Measurements from ENCODE around the gene ECT2.

The ECT2 gene

DNA sequence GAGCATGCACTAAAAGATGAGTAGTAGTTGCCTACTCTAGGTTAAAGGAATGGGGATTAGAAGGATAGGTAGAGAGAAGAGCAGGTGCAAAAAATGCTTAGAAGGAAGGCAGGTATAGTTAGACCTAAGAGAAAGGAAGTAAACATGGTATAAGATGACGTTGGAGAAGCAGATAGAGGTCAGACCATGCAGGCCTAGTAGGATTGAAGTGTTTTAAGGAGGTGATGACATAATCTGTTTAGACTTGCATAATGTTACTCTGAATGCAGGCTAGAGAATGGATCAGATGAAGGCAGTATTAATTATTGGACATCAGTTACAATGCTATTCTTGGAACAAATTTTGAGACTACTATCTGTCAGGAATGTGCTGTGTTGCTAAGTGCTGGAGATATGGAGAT lies 11.1 kb upstream of the ECT2 start:
- Histone ChIP-seq H3K36me3 (ENCODE audit: control insufficient read depth in 1 of 2, insufficient read depth in 2 of 2, low read depth in 1 of 2, low read length in 2 of 2) (no peaks in the 10 kb centered on the region), H3K4ac (ENCODE audit: low read depth in 1 of 2, low read length in 2 of 2) (no peak overlapping the region), H3K9me3 (ENCODE audit: control insufficient read depth, low read length) (no peaks in the 10 kb centered on the region), H4K91ac (ENCODE audit: low read length) (no peak overlapping the region), H2BK12ac (ENCODE audit: low read length in 2 of 2) (no peak overlapping the region), H4K8ac (ENCODE audit: low read length) (no peak overlapping the region), H3K4me1 (ENCODE audit: control insufficient read depth, insufficient read depth, low read depth, low read length) (peaks cover 1% of the 10 kb centered on the region), H3K9ac (ENCODE audit: low read length) (no peak overlapping the region), H3K18ac (ENCODE audit: low read depth in 1 of 2, low read length in 2 of 2) (no peak overlapping the region), H3K79me1 (replicated peaks; ENCODE audit: low read length, poor library complexity, severe bottlenecking) (no peaks in the 10 kb centered on the region), H3K27me3 (ENCODE audit: control insufficient read depth in 1 of 2, insufficient read depth in 1 of 2, low read length in 2 of 2) (no peaks in the 10 kb centered on the region), H2BK15ac (ENCODE audit: low read depth, poor library complexity, severe bottlenecking) (no peak overlapping the region), H3K4me2 (ENCODE audit: low read length, poor library complexity, severe bottlenecking) (no peak overlapping the region), H3K14ac (ENCODE audit: low read length in 2 of 2) (no peak overlapping the region), H3K23ac (ENCODE audit: low read length in 2 of 2) (no peak overlapping the region), H2AK5ac (ENCODE audit: low read length, severe bottlenecking) (no peak overlapping the region), H2BK120ac (ENCODE audit: low read depth, low read length) (no peak overlapping the region), H3K4me3 (ENCODE audit: insufficient read depth in 1 of 2, low read depth in 1 of 2, low read length in 2 of 2) (no peak overlapping the region), H2AFZ (ENCODE audit: low read depth, low read length) (no peak overlapping the region), H2BK5ac (ENCODE audit: low read depth, low read length, poor library complexity, severe bottlenecking) (no peak overlapping the region), H3K27ac (ENCODE audit: low read length, poor library complexity, severe bottlenecking) (no peak overlapping the region)
- 66% methylated on average over 1 of the region's 1 CpG for WGBS
- DNase-seq = no peak

DNA sequence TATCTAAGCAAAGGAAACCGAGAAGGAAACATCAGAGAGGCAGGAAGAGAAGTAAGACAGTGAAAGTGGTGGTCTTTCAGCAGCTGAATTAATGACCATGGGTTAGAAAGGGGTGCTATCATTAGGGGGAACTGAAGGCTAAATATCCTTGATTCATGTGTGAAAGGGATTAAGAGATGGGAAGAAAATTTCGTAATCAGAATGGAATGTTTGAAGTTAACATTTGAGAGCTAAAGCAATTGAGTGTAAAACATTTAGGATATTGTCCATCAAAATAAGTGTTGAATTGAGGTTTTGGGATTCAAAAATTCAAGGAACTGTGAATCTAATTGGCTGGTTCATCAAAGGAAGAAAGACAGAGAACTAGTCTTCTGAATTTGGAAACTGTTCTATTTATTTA lies 4.1 kb upstream of the ECT2 start:
- Histone ChIP-seq H3K79me1 (replicated peaks; ENCODE audit: low read length, poor library complexity, severe bottlenecking) (no peaks in the 10 kb centered on the region), H3K36me3 (ENCODE audit: control insufficient read depth in 1 of 2, insufficient read depth in 2 of 2, low read depth in 1 of 2, low read length in 2 of 2) (no peaks in the 10 kb centered on the region), H4K8ac (ENCODE audit: low read length) (no peak overlapping the region), H2BK120ac (ENCODE audit: low read depth, low read length) (no peak overlapping the region), H2AFZ (ENCODE audit: low read depth, low read length) (no peak overlapping the region), H3K9ac (ENCODE audit: low read length) (peak overlapping the region; percentile 6), H3K27me3 (ENCODE audit: control insufficient read depth in 1 of 2, insufficient read depth in 1 of 2, low read length in 2 of 2) (no peaks in the 10 kb centered on the region), H2BK12ac (ENCODE audit: low read length in 2 of 2) (no peak overlapping the region), H3K18ac (ENCODE audit: low read depth in 1 of 2, low read length in 2 of 2) (no peak overlapping the region), H2BK15ac (ENCODE audit: low read depth, poor library complexity, severe bottlenecking) (no peak overlapping the region), H3K27ac (ENCODE audit: low read length, poor library complexity, severe bottlenecking) (peak overlapping the region; percentile 45), H3K23ac (ENCODE audit: low read length in 2 of 2) (no peak overlapping the region), H3K4ac (ENCODE audit: low read depth in 1 of 2, low read length in 2 of 2) (no peak overlapping the region), H3K9me3 (ENCODE audit: control insufficient read depth, low read length) (no peaks in the 10 kb centered on the region), H3K4me1 (ENCODE audit: control insufficient read depth, insufficient read depth, low read depth, low read length) (peaks cover 3% of the 10 kb centered on the region), H3K14ac (ENCODE audit: low read length in 2 of 2) (no peak overlapping the region), H3K4me2 (ENCODE audit: low read length, poor library complexity, severe bottlenecking) (no peak overlapping the region), H2AK5ac (ENCODE audit: low read length, severe bottlenecking) (peak overlapping the region; percentile 90), H3K4me3 (ENCODE audit: insufficient read depth in 1 of 2, low read depth in 1 of 2, low read length in 2 of 2) (no peak overlapping the region), H2BK5ac (ENCODE audit: low read depth, low read length, poor library complexity, severe bottlenecking) (peak overlapping the region; percentile 57), H4K91ac (ENCODE audit: low read length) (no peak overlapping the region)
- WGBS = 45% methylated on average over 2 of the region's 2 CpGs
- peak; percentile 17 for DNase-seq

DNA sequence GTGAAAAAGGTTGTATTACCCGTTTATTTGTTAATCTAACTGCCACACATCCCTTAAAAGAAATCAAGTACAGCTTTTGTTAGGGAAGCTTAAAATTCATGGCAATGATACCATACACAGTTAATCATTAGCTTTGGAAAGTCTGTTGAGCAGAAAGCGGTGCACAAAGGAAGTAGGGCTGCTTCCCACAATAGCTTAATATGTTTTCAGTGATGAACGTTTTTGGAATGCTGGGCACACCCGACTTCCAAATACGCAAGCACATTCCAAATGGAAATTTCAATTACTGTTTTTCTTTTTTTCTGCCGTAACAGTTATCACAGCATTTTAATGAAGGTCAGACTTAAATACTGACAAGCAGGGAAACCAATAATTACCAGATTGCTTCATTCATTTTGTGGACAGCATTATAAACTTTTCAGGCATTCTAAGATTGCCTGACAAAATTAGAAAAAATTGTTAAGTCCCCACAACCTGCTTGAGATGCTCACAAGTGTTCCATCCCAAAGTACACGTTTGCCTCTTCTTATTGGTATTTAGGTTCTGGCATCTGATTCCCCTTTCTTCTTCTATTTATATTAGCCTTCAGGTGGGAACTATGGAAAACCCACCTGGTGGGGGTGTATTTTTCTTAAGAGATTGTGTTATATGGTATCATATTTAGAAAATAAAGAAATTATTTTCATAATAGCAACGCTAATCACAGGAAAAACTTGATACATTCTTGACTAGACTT lies 1.1 kb upstream of the ECT2 start:
- H4K91ac ChIP-seq (ENCODE audit: low read length) = no peak overlapping the region
- DNase-seq = peak; percentile 84
- H2AK5ac ChIP-seq (ENCODE audit: low read length, severe bottlenecking) = peak overlapping the region; percentile 89
- no peak overlapping the region for H4K8ac ChIP-seq (ENCODE audit: low read length)
- no peak overlapping the region for H2BK15ac ChIP-seq (ENCODE audit: low read depth, poor library complexity, severe bottlenecking)
- no peaks in the 10 kb centered on the region for H3K36me3 ChIP-seq (ENCODE audit: control insufficient read depth in 1 of 2, insufficient read depth in 2 of 2, low read depth in 1 of 2, low read length in 2 of 2)
- no peak overlapping the region for H3K4ac ChIP-seq (ENCODE audit: low read depth in 1 of 2, low read length in 2 of 2)
- WGBS = 0% methylated on average over 5 of the region's 8 CpGs
- no peak overlapping the region for H3K14ac ChIP-seq (ENCODE audit: low read length in 2 of 2)
- no peak overlapping the region for H2AFZ ChIP-seq (ENCODE audit: low read depth, low read length)
- H2BK5ac ChIP-seq (ENCODE audit: low read depth, low read length, poor library complexity, severe bottlenecking) = no peak overlapping the region
- H3K27me3 ChIP-seq (ENCODE audit: control insufficient read depth in 1 of 2, insufficient read depth in 1 of 2, low read length in 2 of 2) = no peaks in the 10 kb centered on the region
- H2BK12ac ChIP-seq (ENCODE audit: low read length in 2 of 2) = no peak overlapping the region
- no peak overlapping the region for H3K23ac ChIP-seq (ENCODE audit: low read length in 2 of 2)
- no peak overlapping the region for H3K18ac ChIP-seq (ENCODE audit: low read depth in 1 of 2, low read length in 2 of 2)
- peak overlapping the region; percentile 99 for H3K9ac ChIP-seq (ENCODE audit: low read length)
- peak overlapping the region in 1 of 2 experiments; percentile 89 for H3K4me3 ChIP-seq (ENCODE audit: insufficient read depth in 1 of 2, low read depth in 1 of 2, low read length in 2 of 2)
- H2BK120ac ChIP-seq (ENCODE audit: low read depth, low read length) = no peak overlapping the region
- peak overlapping the region; percentile 97 for H3K27ac ChIP-seq (ENCODE audit: low read length, poor library complexity, severe bottlenecking)
- H3K4me1 ChIP-seq (ENCODE audit: control insufficient read depth, insufficient read depth, low read depth, low read length) = peaks cover 2% of the 10 kb centered on the region
- H3K79me1 ChIP-seq (replicated peaks; ENCODE audit: low read length, poor library complexity, severe bottlenecking) = no peaks in the 10 kb centered on the region
- H3K9me3 ChIP-seq (ENCODE audit: control insufficient read depth, low read length) = no peaks in the 10 kb centered on the region
- no peak overlapping the region for H3K4me2 ChIP-seq (ENCODE audit: low read length, poor library complexity, severe bottlenecking)

DNA sequence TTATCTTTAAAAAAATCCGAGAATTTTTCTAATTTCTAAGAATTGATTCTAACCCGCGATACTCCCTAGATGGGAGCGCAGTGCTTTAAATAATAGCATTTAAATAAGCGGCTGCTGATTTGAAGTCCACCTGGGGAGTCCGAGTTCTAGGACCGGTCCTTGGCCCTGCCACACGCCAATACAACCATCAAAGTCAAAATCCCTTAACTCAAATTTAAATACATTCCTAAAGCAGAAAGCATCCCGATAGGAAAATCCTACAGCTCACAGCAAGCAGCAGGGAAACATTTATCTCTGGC lies 508 bp upstream of the ECT2 start:
- Histone ChIP-seq H3K18ac (ENCODE audit: low read depth in 1 of 2, low read length in 2 of 2) (peak overlapping the region in 1 of 2 experiments; percentile 62), H3K36me3 (ENCODE audit: control insufficient read depth in 1 of 2, insufficient read depth in 2 of 2, low read depth in 1 of 2, low read length in 2 of 2) (peaks cover 0 to 5% of the 10 kb centered on the region in 2 experiments), H3K4ac (ENCODE audit: low read depth in 1 of 2, low read length in 2 of 2) (peak overlapping the region in 1 of 2 experiments; percentile 41), H3K4me2 (ENCODE audit: low read length, poor library complexity, severe bottlenecking) (peak overlapping the region; percentile 68), H2AK5ac (ENCODE audit: low read length, severe bottlenecking) (peak overlapping the region; percentile 89), H4K8ac (ENCODE audit: low read length) (no peak overlapping the region), H3K9me3 (ENCODE audit: control insufficient read depth, low read length) (no peaks in the 10 kb centered on the region), H3K9ac (ENCODE audit: low read length) (peak overlapping the region; percentile 99), H3K27me3 (ENCODE audit: control insufficient read depth in 1 of 2, insufficient read depth in 1 of 2, low read length in 2 of 2) (no peaks in the 10 kb centered on the region), H3K79me1 (replicated peaks; ENCODE audit: low read length, poor library complexity, severe bottlenecking) (no peaks in the 10 kb centered on the region), H2BK120ac (ENCODE audit: low read depth, low read length) (peak overlapping the region; percentile 61), H4K91ac (ENCODE audit: low read length) (no peak overlapping the region), H2BK12ac (ENCODE audit: low read length in 2 of 2) (no peak overlapping the region), H3K14ac (ENCODE audit: low read length in 2 of 2) (no peak overlapping the region), H3K4me1 (ENCODE audit: control insufficient read depth, insufficient read depth, low read depth, low read length) (peaks cover 2% of the 10 kb centered on the region), H2BK5ac (ENCODE audit: low read depth, low read length, poor library complexity, severe bottlenecking) (peak overlapping the region; percentile 94), H2AFZ (ENCODE audit: low read depth, low read length) (no peak overlapping the region), H3K23ac (ENCODE audit: low read length in 2 of 2) (no peak overlapping the region), H2BK15ac (ENCODE audit: low read depth, poor library complexity, severe bottlenecking) (no peak overlapping the region), H3K4me3 (ENCODE audit: insufficient read depth in 1 of 2, low read depth in 1 of 2, low read length in 2 of 2) (peak overlapping the region in 1 of 2 experiments; percentile 89), H3K27ac (ENCODE audit: low read length, poor library complexity, severe bottlenecking) (peak overlapping the region; percentile 95)
- 39% methylated on average over 8 of the region's 9 CpGs for WGBS
- no peak for DNase-seq
